IPS-18a (cell line): ENCODE data around the gene PROKR2.

Experiments
- H3K27ac ChIP-seq: one replicate; pipeline ENCODE4 v1.5.1; 2013; ENCODE audit warnings: low read length
- H3K27me3 ChIP-seq: one replicate; pipeline ENCODE4 v1.6.1; 2013; ENCODE audit warnings: mild to moderate bottlenecking, low read length; ENCODE audit not compliant: control insufficient read depth, insufficient read depth
- H3K36me3 ChIP-seq: one replicate; pipeline ENCODE4 v1.6.1; 2013; ENCODE audit warnings: low read depth, low read length; ENCODE audit not compliant: control insufficient read depth
- H3K4me1 ChIP-seq: one replicate; pipeline ENCODE4 v1.6.1; 2013; ENCODE audit warnings: low read depth, low read length; ENCODE audit not compliant: control insufficient read depth
- H3K4me3 ChIP-seq: one replicate; pipeline ENCODE4 v1.5.1; 2013; ENCODE audit warnings: low read length
- H3K9ac ChIP-seq: one replicate; pipeline ENCODE4 v1.6.1; 2013; ENCODE audit warnings: mild to moderate bottlenecking, low read length, moderate library complexity
- H3K9me3 ChIP-seq: one replicate; pipeline ENCODE4 v1.6.1; 2013; ENCODE audit warnings: low read depth, low read length; ENCODE audit not compliant: control insufficient read depth

The PROKR2 gene

DNA sequence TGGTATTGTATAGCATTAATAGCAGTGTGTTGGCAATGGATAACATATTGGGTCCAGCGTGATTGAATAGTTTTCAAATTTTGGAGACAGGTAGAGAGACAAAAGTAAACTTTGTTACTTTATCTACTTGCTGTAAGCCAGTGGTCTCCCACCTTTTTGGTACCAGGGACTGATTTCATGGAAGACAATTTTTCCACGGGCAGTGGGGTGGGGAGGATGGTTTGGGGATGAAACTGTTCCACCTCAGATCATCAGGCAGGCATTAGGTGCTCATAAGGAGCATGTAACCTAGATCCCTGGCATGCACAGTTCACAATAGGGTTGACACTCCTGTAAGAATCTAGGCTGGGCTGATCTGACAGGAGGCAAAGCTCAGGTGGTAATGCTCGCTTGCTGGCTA lies 14.6 kb upstream of the PROKR2 start:
- H3K4me1 ChIP-seq, result no peaks in the 10 kb centered on the region
- H3K9me3 ChIP-seq, result no peaks in the 10 kb centered on the region
- no peak overlapping the region for H3K4me3 ChIP-seq
- no peak overlapping the region for H3K9ac ChIP-seq
- no peaks in the 10 kb centered on the region for H3K36me3 ChIP-seq
- no peak overlapping the region for H3K27ac ChIP-seq
- H3K27me3 ChIP-seq, result no peaks in the 10 kb centered on the region

DNA sequence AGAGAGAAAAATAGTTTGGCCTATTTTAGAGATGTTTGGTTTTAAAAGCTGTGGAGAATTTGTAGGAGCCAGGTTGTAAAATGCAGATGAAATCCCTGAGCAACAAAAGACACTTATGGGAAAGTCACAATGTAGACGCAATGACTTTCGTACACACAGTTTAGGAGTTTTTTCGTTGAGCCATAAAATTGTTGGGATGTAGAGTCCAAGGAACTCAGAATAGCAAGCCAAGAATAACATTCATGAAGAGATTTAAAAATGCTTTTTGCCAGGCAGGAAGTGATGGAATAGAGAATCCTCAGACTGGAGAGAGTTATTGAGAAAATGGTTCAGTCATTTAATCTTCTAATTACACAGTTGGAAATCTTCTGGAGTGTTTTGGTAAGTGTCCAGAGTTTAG lies 11.5 kb upstream of the PROKR2 start:
- H3K9ac ChIP-seq, result no peak overlapping the region
- H3K4me1 ChIP-seq, result no peaks in the 10 kb centered on the region
- H3K27ac ChIP-seq, result no peak overlapping the region
- no peaks in the 10 kb centered on the region for H3K36me3 ChIP-seq
- no peaks in the 10 kb centered on the region for H3K27me3 ChIP-seq
- H3K9me3 ChIP-seq, result no peaks in the 10 kb centered on the region
- no peak overlapping the region for H3K4me3 ChIP-seq

- no peaks in the 10 kb centered on the region for H3K9me3 ChIP-seq
- H3K9ac ChIP-seq, result no peak overlapping the region
- no peaks in the 10 kb centered on the region for H3K4me1 ChIP-seq
- no peak overlapping the region for H3K27ac ChIP-seq
- H3K36me3 ChIP-seq, result no peaks in the 10 kb centered on the region
- no peak overlapping the region for H3K4me3 ChIP-seq
- no peaks in the 10 kb centered on the region for H3K27me3 ChIP-seq
Measured at GRCh38 chr20:5327356-5327755, 10.6 kb upstream of the PROKR2 start.

DNA sequence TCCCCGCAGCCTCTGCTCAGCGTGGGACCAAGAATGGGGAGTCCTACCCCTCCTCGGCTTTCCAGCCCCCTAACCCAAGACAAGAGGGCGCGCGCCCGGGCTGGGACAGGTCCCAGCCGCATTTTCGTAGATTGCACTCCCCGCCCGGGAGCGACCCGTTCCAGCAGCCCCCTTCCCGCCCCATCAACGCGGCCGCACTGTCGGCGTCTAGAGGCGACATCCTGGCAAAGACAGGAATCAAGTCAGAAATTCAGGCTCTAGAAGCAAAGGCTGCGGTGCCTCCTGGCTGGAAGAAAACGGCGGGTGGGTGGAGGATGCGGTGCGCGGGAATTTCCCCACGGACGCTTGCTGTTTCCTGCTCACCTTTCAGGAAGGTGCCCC lies 957 bp downstream of the PROKR2 start:
- Histone ChIP-seq H3K9ac (peak overlapping the region; percentile 45), H3K9me3 (no peaks in the 10 kb centered on the region), H3K4me1 (no peaks in the 10 kb centered on the region), H3K36me3 (no peaks in the 10 kb centered on the region), H3K27ac (no peak overlapping the region), H3K27me3 (peaks cover 54% of the 10 kb centered on the region), H3K4me3 (peak overlapping the region; percentile 82)

DNA sequence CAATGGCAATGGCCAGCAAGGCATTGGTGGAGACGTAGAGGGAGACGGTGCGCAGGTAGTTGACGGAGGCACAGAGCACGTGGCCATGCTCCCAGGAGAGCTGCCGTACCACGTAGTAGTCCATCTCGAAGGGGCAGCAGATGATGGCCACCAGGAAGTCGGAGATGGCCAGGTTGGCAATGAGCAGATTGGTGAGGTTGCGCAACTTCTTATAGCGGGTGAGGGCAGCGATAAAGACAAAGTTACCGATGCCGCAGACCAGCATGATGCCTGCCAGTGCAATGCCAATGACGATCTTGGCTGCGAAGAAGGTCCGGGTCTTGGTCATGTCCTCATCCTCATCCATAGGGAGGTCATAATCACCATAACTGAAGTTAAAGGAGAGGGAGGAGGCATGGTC lies 2.8 kb downstream of the PROKR2 start:
- peaks cover 53% of the 10 kb centered on the region for H3K27me3 ChIP-seq

DNA sequence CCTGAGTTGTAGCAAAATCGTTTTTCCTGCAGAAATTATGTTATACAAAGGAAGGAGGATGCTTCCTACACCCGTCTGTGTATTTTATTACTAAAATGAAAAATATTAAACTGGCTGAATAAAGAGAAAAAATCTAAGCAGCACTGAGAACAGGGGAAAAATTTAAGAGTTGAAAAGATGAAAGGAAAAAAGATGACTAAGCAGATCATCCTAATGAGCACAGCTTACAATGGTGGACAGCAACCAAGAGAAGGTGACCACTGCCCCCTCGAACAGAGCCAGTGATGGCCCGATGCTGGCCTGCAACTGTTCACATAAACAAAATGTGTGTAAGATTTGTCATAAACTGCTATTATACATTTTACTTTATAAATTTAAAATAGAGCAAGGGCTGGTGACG lies 4.2 kb downstream of the PROKR2 start:
- Histone ChIP-seq H3K4me3 (no peak overlapping the region), H3K9me3 (peaks cover 2% of the 10 kb centered on the region), H3K9ac (no peak overlapping the region), H3K27me3 (peaks cover 39% of the 10 kb centered on the region), H3K4me1 (no peaks in the 10 kb centered on the region), H3K36me3 (no peaks in the 10 kb centered on the region), H3K27ac (no peak overlapping the region)

More for the DNA sequence above, 2.8 kb downstream of the PROKR2 start:
- Histone ChIP-seq H3K27ac (no peak overlapping the region), H3K4me3 (no peak overlapping the region), H3K9ac (no peak overlapping the region), H3K9me3 (peaks cover 2% of the 10 kb centered on the region), H3K4me1 (no peaks in the 10 kb centered on the region), H3K36me3 (no peaks in the 10 kb centered on the region)

DNA sequence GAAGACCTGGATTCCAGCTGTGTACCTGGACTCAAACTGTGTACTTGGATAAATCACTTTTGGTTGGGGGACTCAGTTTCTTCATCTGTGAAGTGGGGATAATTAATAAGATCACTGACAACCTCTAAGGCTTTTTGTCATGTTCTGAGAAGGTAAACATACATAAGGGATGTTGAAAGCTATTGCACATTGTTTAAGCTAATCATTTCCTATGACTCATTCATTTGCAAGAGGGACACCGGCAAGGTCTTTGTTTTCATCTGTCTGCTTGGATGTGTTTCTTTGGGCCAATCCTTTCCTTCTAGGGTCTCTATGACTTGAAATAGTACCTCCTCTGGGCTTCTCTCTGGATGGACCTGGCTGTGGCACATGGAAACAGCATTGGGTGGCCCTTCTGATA lies 6.8 kb downstream of the PROKR2 start:
- Histone ChIP-seq H3K36me3 (no peaks in the 10 kb centered on the region), H3K4me1 (no peaks in the 10 kb centered on the region), H3K4me3 (no peak overlapping the region), H3K27me3 (peaks cover 13% of the 10 kb centered on the region), H3K27ac (no peak overlapping the region), H3K9ac (no peak overlapping the region), H3K9me3 (peaks cover 2% of the 10 kb centered on the region)

DNA sequence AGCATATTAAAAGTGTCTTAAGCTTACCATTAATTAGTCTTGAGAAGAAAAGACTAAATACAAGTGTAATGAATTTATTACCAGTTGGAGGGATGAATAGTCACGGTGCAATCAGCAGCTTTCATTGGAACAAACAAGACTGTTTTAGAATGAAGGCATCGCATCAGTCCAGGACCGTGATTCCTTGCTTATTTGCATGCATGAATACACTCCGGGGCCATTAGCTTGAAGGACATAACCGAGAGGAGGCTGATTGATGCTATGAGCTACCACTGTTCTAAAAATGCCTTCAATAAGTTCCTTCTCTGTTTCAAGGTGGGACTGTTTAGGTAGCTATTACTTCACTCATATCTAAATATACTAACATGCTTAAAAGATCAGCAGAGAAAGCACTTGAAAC lies 17.9 kb downstream of the PROKR2 start:
- no peaks in the 10 kb centered on the region for H3K9me3 ChIP-seq
- no peak overlapping the region for H3K9ac ChIP-seq
- H3K36me3 ChIP-seq, result no peaks in the 10 kb centered on the region
- no peaks in the 10 kb centered on the region for H3K4me1 ChIP-seq
- no peak overlapping the region for H3K27ac ChIP-seq
- H3K27me3 ChIP-seq, result no peaks in the 10 kb centered on the region
- no peak overlapping the region for H3K4me3 ChIP-seq

DNA sequence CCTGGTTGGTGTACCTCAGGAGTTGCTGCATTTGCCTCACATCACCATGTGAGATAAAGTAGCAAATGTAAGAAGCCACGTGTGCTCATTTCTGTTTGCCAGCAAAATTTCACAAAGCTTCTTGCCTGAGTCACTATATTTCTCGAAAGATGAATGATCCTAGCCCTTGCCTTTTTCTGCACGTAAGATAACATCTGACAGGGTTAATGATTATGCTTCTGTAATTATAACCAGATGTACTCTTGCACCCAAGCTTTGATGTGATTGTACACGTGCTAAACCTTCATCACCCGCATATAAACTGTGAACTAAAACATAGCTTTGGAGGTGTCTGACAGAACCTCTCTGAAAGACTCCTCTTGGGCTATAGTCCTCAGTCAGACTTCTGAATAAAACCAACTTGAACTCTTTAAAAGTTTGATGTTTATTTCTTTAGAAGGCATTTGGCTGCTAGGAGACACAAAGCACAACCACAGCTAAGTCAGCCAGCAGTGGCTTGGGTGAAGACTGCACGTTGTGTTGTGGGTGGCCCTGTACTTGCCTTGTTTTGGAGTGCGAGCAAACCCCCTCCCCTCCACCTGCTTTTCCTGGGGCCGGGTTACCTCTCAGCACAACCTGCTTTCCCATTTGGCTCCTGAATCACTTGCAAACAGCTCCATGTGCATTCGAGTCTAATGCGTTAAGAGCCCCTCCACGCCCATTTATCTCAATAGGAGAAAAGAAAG lies 19.3 kb downstream of the PROKR2 start:
- Histone ChIP-seq H3K4me1 (no peaks in the 10 kb centered on the region), H3K4me3 (no peak overlapping the region), H3K27me3 (no peaks in the 10 kb centered on the region), H3K9me3 (no peaks in the 10 kb centered on the region), H3K36me3 (no peaks in the 10 kb centered on the region), H3K9ac (no peak overlapping the region), H3K27ac (no peak overlapping the region)

GRCh38 chr20:5290596-5290995 lies 26.2 kb downstream of the PROKR2 start:
- Histone ChIP-seq H3K9ac (no peak overlapping the region), H3K27ac (no peak overlapping the region), H3K4me3 (no peak overlapping the region), H3K9me3 (no peaks in the 10 kb centered on the region), H3K4me1 (no peaks in the 10 kb centered on the region), H3K27me3 (no peaks in the 10 kb centered on the region), H3K36me3 (no peaks in the 10 kb centered on the region)

DNA sequence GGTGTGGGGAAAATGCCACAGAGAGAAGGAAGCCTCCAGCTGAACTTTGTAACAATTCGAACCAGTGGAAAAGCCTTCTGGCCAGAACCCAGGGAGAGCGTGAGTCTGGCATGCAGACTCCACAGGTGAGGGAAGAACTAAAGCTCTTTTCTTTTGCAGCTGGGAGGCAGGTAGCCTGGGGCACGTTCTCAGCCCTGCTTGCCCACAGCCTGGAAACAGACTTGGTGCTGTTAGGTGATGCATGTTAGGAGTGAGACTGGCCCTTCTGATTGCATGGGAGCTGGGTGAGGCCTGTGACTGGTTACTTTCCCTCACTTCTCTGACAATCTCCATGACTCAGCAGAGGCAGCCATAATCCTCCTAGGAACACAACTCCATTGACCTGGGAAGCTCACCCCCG lies 34.2 kb downstream of the PROKR2 start:
- H3K9me3 ChIP-seq, result no peaks in the 10 kb centered on the region
- no peaks in the 10 kb centered on the region for H3K27me3 ChIP-seq

GRCh38 chr20:5279661-5280060 lies 37.1 kb downstream of the PROKR2 start:
- no peak overlapping the region for H3K9ac ChIP-seq
- H3K27ac ChIP-seq, result no peak overlapping the region
- H3K27me3 ChIP-seq, result no peaks in the 10 kb centered on the region
- H3K4me3 ChIP-seq, result no peak overlapping the region
- no peaks in the 10 kb centered on the region for H3K4me1 ChIP-seq
- no peaks in the 10 kb centered on the region for H3K36me3 ChIP-seq
- no peaks in the 10 kb centered on the region for H3K9me3 ChIP-seq

More for the DNA sequence above, 34.2 kb downstream of the PROKR2 start:
- H3K36me3 ChIP-seq, result no peaks in the 10 kb centered on the region
- no peak overlapping the region for H3K4me3 ChIP-seq
- no peak overlapping the region for H3K27ac ChIP-seq
- no peak overlapping the region for H3K9ac ChIP-seq
- no peaks in the 10 kb centered on the region for H3K4me1 ChIP-seq
